Endothelial cell of umbilical vein (primary cell): ENCODE results near the gene PROKR2. TPM values are rescaled to one million over a fixed set of nuclear protein-coding genes. Genes with fewer than 3 reads are reported as not detected.

Experiments
- BruUV-seq: library from RNA; stranded (reverse); fragments of 400-500 nt; replicated peaks from 2 replicates; lab custom pipeline; 2021; lab: Mats Ljungman, UMichigan
- CTCF ChIA-PET: fragments of 300-600, 350-600 bp; sonication (Branson Sonifier 250); formaldehyde crosslinking; loops from one replicate; lab custom pipeline; 2021; ENCODE audit warnings: antibody characterized with exemption, inconsistent platforms; lab: Charles Lee
- POLR2A ChIA-PET: fragments of 300-600, 350-600 bp; sonication (Branson Sonifier 250); formaldehyde crosslinking; loops from one replicate; lab custom pipeline; 2021; ENCODE audit warnings: antibody characterized with exemption, inconsistent platforms; lab: Charles Lee
- DNase-seq: peaks from one replicate; pipeline ENCODE4 v3.0.0-alpha.2; 2011; ENCODE audit warnings: low read depth, low spot score
- FAIRE-seq: peaks from 2 replicates; lab custom pipeline; 2011; peaks lifted over from hg19 to GRCh38; lab: Jason Lieb, UNC
- H2AFZ ChIP-seq: 2 replicates; pipeline ENCODE4 v1.6.0; 2012; ENCODE audit warnings: low read depth, low read length, control low read depth, inconsistent platforms
- H3K27ac ChIP-seq: 2 replicates; pipeline ENCODE4 v1.5.1; 2011; ENCODE audit warnings: low read depth, mild to moderate bottlenecking, control low read depth, low read length, moderate library complexity; ENCODE audit not compliant: insufficient read depth
- H3K27me3 ChIP-seq, 2 experiments: 2 replicates each; pipeline versions ENCODE4 v1.6.0 to v1.6.1; 2011; ENCODE audit warnings: low read length in 2 of 2, mixed read lengths in 1 of 2; ENCODE audit not compliant: control insufficient read depth in 2 of 2, insufficient read depth in 2 of 2
- H3K36me3 ChIP-seq, 2 experiments: 2 replicates in 1 of 2; 3 replicates in 1 of 2; pipeline ENCODE4 v1.5.1; 2011; ENCODE audit warnings: low read length in 2 of 2, mild to moderate bottlenecking in 1 of 2, moderate library complexity in 1 of 2; ENCODE audit not compliant: control insufficient read depth in 2 of 2, insufficient read depth in 2 of 2; ENCODE audit errors: extremely low read depth in 1 of 2
- H3K4me1 ChIP-seq: 3 replicates; pipeline ENCODE4 v1.5.1; 2011; ENCODE audit warnings: mild to moderate bottlenecking, low read length; ENCODE audit not compliant: control insufficient read depth, insufficient read depth; ENCODE audit errors: extremely low read depth
- H3K4me2 ChIP-seq: 2 replicates; pipeline ENCODE4 v1.6.1; 2011; ENCODE audit warnings: low read length, control low read depth, mixed read lengths; ENCODE audit not compliant: insufficient read depth
- H3K4me3 ChIP-seq, 3 experiments: fragments of 200-600 bp in 1 of 3; sonication (generic), shearing (Covaris generic) in 1 of 3; replicated peaks in 1 of 3; 2 replicates each; pipeline ENCODE4 v1.5.1; 2011 to 2016; ENCODE audit warnings: control low read depth in 3 of 3, low read length in 3 of 3, mild to moderate bottlenecking in 2 of 3, inconsistent platforms in 1 of 3, low read depth in 1 of 3, moderate library complexity in 1 of 3; ENCODE audit not compliant: insufficient read depth in 1 of 3
- H3K79me2 ChIP-seq: 2 replicates; pipeline ENCODE4 v1.6.0; 2012; ENCODE audit warnings: low read length, inconsistent platforms; ENCODE audit not compliant: control insufficient read depth, insufficient read depth
- H3K9ac ChIP-seq: replicated peaks from 2 replicates; pipeline ENCODE3; 2011; ENCODE audit warnings: low read length, control low read depth; ENCODE audit not compliant: insufficient read depth; ENCODE audit errors: extremely low read depth
- H3K9me1 ChIP-seq: replicated peaks from 3 replicates; pipeline ENCODE4 v1.6.0; 2011; ENCODE audit warnings: mild to moderate bottlenecking, low read length; ENCODE audit not compliant: control insufficient read depth, insufficient read depth; ENCODE audit errors: extremely low read depth
- H3K9me3 ChIP-seq: replicated peaks from 2 replicates; pipeline ENCODE4 v1.5.1; 2012; ENCODE audit warnings: low read length, inconsistent platforms; ENCODE audit not compliant: control insufficient read depth, insufficient read depth
- H4K20me1 ChIP-seq: replicated peaks from 2 replicates; pipeline ENCODE3; 2011; ENCODE audit warnings: mild to moderate bottlenecking, low read length; ENCODE audit not compliant: control insufficient read depth, insufficient read depth; ENCODE audit errors: extremely low read depth
- CTCF ChIP-seq, 2 donors: IDR thresholded peaks; 1 replicate in 1 of 2; 2 replicates in 1 of 2; pipeline ENCODE4 v1.5.1; 2011; ENCODE audit warnings: low read length in 2 of 2, mild to moderate bottlenecking in 2 of 2, moderate library complexity in 2 of 2, control low read depth in 1 of 2, inconsistent platforms in 1 of 2, low read depth in 1 of 2; ENCODE audit not compliant: insufficient read depth in 1 of 2; ENCODE audit errors: extremely low read depth in 1 of 2
- EZH2 ChIP-seq: IDR thresholded peaks from 2 replicates; pipeline ENCODE4 v1.6.1; 2012; ENCODE audit warnings: borderline replicate concordance, low read depth, mild to moderate bottlenecking, moderate library complexity, low read length, inconsistent platforms; ENCODE audit not compliant: severe bottlenecking
- FOS ChIP-seq: IDR thresholded peaks from 2 replicates; pipeline ENCODE4 v1.6.1; 2011; ENCODE audit warnings: mild to moderate bottlenecking, low read length, moderate library complexity, borderline replicate concordance; ENCODE audit not compliant: insufficient read depth
- GATA2 ChIP-seq: IDR thresholded peaks from 2 replicates; pipeline ENCODE4 v1.7.0; 2011; ENCODE audit warnings: low read depth, mild to moderate bottlenecking, moderate library complexity, mixed read lengths, low read length; ENCODE audit not compliant: insufficient read length, insufficient read depth
- JUN ChIP-seq: IDR thresholded peaks from 2 replicates; pipeline ENCODE4 v1.6.1; 2011; ENCODE audit warnings: borderline replicate concordance, low read depth; ENCODE audit not compliant: insufficient read length, insufficient read depth
- MAX ChIP-seq: IDR thresholded peaks from 2 replicates; pipeline ENCODE4 v1.6.1; 2011; ENCODE audit not compliant: insufficient read depth, insufficient read length
- MYC ChIP-seq: IDR thresholded peaks from one replicate; pipeline ENCODE4 v1.6.1; 2011; ENCODE audit warnings: mild to moderate bottlenecking, low read depth, low read length
- POLR2A ChIP-seq: IDR thresholded peaks from 2 replicates; pipeline ENCODE4 v1.6.1; 2012; ENCODE audit warnings: low read depth, mild to moderate bottlenecking, control low read depth, low read length
- POLR2AphosphoS5 ChIP-seq: IDR thresholded peaks from 2 replicates; pipeline ENCODE4 v1.6.1; 2012; ENCODE audit warnings: low read depth, mild to moderate bottlenecking, control low read depth, low read length, moderate library complexity; ENCODE audit not compliant: insufficient read depth
- dilution Hi-C: fragments of 300-500 bp; cut with MboI; formaldehyde crosslinking; loops from one replicate; pipeline ENCODE4 v1.15.0; 2019; ENCODE audit warnings: low sequenced_read_pairs; ENCODE audit not compliant: extremely low pct_ligation_motif_present
- intact Hi-C: fragments of 100-400 bp; cut with micrococcal nuclease; formaldehyde crosslinking; loops from one replicate; pipeline ENCODE4 v1.10.0; 2022
- polyA plus RNA-seq, 4 experiments: library from polyadenylated mRNA; depleted of rRNA in 3 of 4; stranded (reverse) in 3 of 4; unstranded in 1 of 4; fragments of >200 nt; gene quantifications; 2 replicates each; pipeline versions ENCODE4 v1.2.1 to v1.2.3, GENCODE V29; 2011 to 2012; ENCODE audit warnings: missing spikeins in 1 of 4
- small RNA-seq: library from RNA; depleted of rRNA; stranded (forward); fragments of <200 nt; gene quantifications from one replicate; pipeline ENCODE3, GENCODE V24; 2012; ENCODE audit warnings: low replicate concordance, low read depth; ENCODE audit not compliant: insufficient read depth, insufficient read length
- total RNA-seq: library from RNA; stranded (reverse); gene quantifications from 2 replicates; pipeline ENCODE4 v1.2.3, GENCODE V29; 2021

Gene PROKR2
- total and polyA plus RNA-seq, 2 donors (not counting 3 experiments of a cell fraction or from before 2014, with no cell fraction given): not detected

- H3K9ac ChIP-seq: no peak overlapping the region
- no peaks in the 10 kb centered on the region for H3K9me1 ChIP-seq
- no peaks in the 10 kb centered on the region for H3K4me1 ChIP-seq
- no peak overlapping the region for H3K4me2 ChIP-seq
- H4K20me1 ChIP-seq: no peaks in the 10 kb centered on the region
- ChIA-PET POLR2A (no interaction called here), CTCF (no interaction called here)
- H2AFZ ChIP-seq: no peak overlapping the region
- no peaks in the 10 kb centered on the region for H3K9me3 ChIP-seq
- no peaks in the 10 kb centered on the region for H3K79me2 ChIP-seq
- H3K36me3 ChIP-seq: no peaks in the 10 kb centered on the region
- no TSS peak for BruUV-seq
- dilution Hi-C loops (no loop called here), intact Hi-C loops (no loop called here)
- H3K27ac ChIP-seq: no peak overlapping the region
- H3K27me3 ChIP-seq: peaks cover 3 to 5% of the 10 kb centered on the region in 2 experiments
- H3K4me3 ChIP-seq: no peak overlapping the region
- DNase-seq (no peak), FAIRE-seq (no peak)
- TF ChIP-seq EZH2 (no peak), POLR2AphosphoS5 (no peak), GATA2 (no peak), POLR2A (no peak), JUN (no peak), MYC (no peak), MAX (no peak), CTCF (IDR thresholded peaks at IDR 0.05; ENCODE audit: extremely low read depth in 1 of 2, insufficient read depth in 1 of 2, low read depth in 1 of 2, low read length in 2 of 2) (no peak), FOS (no peak)
Observed at GRCh38 chr20:5267092-5267491, 49.7 kb downstream of the PROKR2 start.

Small RNA genes within 50 kb of the gene (small RNA-seq; reads per million reads assigned to genes)
- gene RNA5-8SP7: not detected

Other genes starting within 250 kb of the PROKR2 start
- 80.5 and 93.3 TPM in 2 replicates for gene TMEM230, start 203.9 kb downstream of the PROKR2 start, total RNA-seq
- gene TMEM230, start 203.9 kb downstream of the PROKR2 start, polyA plus RNA-seq: 139 and 146 TPM in 2 replicates
- gene PCNA, start 197.0 kb downstream of the PROKR2 start, total RNA-seq: 161 and 175 TPM in 2 replicates
- gene PCNA, start 197.0 kb downstream of the PROKR2 start, polyA plus RNA-seq: 261 and 295 TPM in 2 replicates
- 48.1 and 49.0 TPM in 2 replicates for gene CDS2, start 189.9 kb downstream of the PROKR2 start, total RNA-seq
- gene CDS2, start 189.9 kb downstream of the PROKR2 start, polyA plus RNA-seq: 39.5 and 47.0 TPM in 2 replicates